HG03342 (cell line): ENCODE data around the gene DCK.
"Not testable (repeated sequence)": the region's sequence is repeated elsewhere in the genome, so short reads cannot be mapped to it uniquely, and the experiment has no call there.

Experiments used
- ATAC-seq: cut with Tn5 transposase; IDR thresholded peaks from one replicate; pipeline ENCODE4 v1.9.1; 2021; ENCODE audit warnings: mild to moderate bottlenecking, moderate library complexity; ENCODE audit not compliant: unreplicated experiment

Gene DCK

GRCh38 chr4:71059573-71059972, 66.1 kb downstream of the DCK start:
- not testable (repeated sequence) for ATAC-seq

GRCh38 chr4:71062436-71062835, 69.0 kb downstream of the DCK start:
- no peak for ATAC-seq

GRCh38 chr4:71063711-71064110, 70.3 kb downstream of the DCK start:
- ATAC-seq: no peak

- no peak for ATAC-seq
Measured at GRCh38 chr4:71064521-71064920, 71.1 kb downstream of the DCK start.

- ATAC-seq: no peak
Measured at GRCh38 chr4:71065991-71066510, 72.6 kb downstream of the DCK start.

- ATAC-seq: no peak
Measured at GRCh38 chr4:71066737-71067716, 73.6 kb downstream of the DCK start.

- no peak for ATAC-seq
Measured at GRCh38 chr4:71069063-71069462, 75.6 kb downstream of the DCK start.

- ATAC-seq: no peak
Measured at GRCh38 chr4:71070015-71070414, 76.6 kb downstream of the DCK start.

GRCh38 chr4:71074452-71075299, 81.2 kb downstream of the DCK start:
- no peak for ATAC-seq
